Posterior vena cava (tissue), 2 donors: Measurements from ENCODE around the gene SVOP. TPM values are rescaled to one million over a fixed set of nuclear protein-coding genes. Genes with fewer than 3 reads are reported as not detected.
"Not testable (repeated sequence)": the region's sequence is repeated elsewhere in the genome, so short reads cannot be mapped to it uniquely, and the experiment has no call there.

ENCODE experiments used
- DNase-seq: peaks from one replicate; pipeline ENCODE4 v3.0.0-alpha.2; 2020; ENCODE audit warnings: low spot score
- intact Hi-C, 2 donors: fragments of 100-400 bp; cut with DNase I; formaldehyde crosslinking; loops; one replicate each; pipeline versions ENCODE4 v1.14.1 to v1.14.2; 2022 to 2023
- long read RNA-seq, 2 donors: library from polyadenylated mRNA; unstranded; transcript quantifications; one replicate each; pipeline ENCODE4 v2.0.0, GENCODE V29; 2020 to 2021
- total RNA-seq, 2 donors: library from RNA; stranded (reverse); fragmentation: NEBNext Ultra II Directional; extraction: Animal tissue kit (Norgen Biotek cat#: 25700); gene quantifications; one replicate each; pipeline ENCODE4 v1.2.1, GENCODE V29; 2021
- donor health status: DM: yes; HTN: yes; CAD: no.
- donor health status: DM: yes; HTN: yes; CAD: no.

SVOP gene, protein sequence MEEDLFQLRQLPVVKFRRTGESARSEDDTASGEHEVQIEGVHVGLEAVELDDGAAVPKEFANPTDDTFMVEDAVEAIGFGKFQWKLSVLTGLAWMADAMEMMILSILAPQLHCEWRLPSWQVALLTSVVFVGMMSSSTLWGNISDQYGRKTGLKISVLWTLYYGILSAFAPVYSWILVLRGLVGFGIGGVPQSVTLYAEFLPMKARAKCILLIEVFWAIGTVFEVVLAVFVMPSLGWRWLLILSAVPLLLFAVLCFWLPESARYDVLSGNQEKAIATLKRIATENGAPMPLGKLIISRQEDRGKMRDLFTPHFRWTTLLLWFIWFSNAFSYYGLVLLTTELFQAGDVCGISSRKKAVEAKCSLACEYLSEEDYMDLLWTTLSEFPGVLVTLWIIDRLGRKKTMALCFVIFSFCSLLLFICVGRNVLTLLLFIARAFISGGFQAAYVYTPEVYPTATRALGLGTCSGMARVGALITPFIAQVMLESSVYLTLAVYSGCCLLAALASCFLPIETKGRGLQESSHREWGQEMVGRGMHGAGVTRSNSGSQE
- total RNA-seq, result not detected
- long read RNA-seq, donor 1, result 0 reads
- long read RNA-seq, donor 2, result 0 reads

DNA sequence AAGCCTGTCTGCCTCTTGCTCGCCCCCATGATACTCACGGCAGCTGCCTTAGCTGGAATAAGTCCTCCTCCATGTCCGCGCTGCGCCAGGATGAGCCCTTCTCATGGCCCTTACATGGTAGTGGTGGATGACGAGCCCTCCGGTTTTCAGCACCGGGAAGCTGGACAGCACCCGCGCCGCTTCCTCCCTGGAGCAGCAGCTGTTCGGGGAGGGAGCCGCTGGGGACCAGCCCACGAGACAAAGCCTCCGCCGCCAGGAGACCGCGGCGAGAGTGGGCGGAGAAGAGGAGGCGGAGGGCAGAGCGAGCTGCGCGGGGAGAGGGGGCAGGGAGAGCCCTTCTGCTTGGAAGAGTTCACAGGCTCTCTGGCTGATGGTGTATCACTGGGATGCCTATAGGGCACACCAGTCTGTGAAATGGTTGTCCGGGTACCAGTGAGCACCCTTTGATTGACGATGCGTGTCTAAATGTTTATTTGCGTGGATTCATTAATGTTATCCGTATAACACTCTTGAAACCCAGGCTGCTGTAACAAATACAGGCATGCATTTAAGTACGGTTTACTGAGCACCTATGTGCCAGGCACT is at the start of gene SVOP:
Gene SVOP, minus strand, starts transcription at position 273 of the 585 bp plus-strand sequence. Its CDS starts 200 bp downstream, at position 73.
- peak; percentile 94 for DNase-seq
- intact Hi-C loops, result no loop called here

DNA sequence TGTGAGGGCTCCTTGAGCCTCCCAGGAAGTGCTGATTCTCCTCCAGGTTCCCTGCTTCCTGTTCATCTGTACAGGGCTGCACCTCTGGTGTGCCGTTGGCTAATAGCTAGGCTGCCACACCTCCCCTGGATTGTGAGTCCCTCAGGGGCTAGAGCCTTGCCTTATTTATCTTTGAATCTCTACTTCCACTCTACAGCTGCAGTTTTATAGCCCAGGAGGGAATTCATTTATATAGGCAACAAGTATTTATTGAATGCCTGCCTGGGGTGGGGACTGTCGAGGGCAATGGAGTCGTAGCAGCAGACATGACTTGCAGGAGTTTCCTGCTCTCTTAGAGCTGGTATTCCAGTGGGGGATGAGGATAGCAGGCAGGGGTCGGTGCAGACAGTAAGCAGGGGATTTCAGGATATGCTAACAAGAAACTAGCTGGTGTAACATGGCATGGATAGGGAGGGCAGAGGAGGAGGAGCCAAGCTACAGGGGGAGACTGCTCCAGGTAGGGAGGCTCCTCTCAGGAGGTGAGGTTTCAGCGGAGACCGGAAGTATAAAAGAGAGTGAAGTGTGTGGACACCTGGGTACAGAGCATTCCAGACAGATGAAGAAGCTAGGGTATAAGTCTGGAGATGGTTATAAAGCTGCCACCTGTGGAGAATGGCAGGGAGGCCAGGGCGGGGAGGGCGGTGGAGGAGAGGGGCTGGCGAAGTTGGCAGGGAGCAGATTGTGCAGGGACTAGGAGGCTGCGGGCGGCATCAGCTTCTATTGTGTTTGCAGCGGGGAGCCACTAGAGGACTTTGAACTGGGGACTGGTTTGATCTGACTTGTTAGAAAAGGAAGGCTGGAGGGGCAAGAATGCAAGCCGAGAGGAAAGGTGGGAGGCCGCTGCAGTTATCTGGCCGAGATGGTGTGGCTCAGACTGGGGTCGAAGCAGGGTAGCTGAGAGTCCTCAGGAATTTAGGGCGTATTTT is 48.7 kb upstream of the SVOP start:
- DNase-seq, result no peak
- intact Hi-C loops, result no loop called here

DNA sequence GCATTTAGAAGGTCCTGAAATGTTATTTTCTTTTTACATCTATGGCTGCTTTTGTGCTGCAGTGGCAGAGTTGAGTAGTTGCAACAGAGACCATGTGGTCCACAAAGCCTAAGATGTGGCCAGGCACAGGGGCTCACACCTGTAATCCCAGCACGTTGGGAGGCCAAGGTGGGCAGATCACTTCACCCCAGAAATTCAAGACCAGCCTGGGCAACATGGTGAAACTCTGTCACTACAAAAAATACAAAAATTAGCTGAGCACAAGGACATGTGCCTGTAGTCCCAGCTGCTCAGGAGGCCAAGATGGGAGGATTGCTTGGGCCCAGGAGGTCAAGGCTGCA is 45.0 kb upstream of the SVOP start:
- DNase-seq, result no peak
- intact Hi-C loops, result no loop called here

DNA sequence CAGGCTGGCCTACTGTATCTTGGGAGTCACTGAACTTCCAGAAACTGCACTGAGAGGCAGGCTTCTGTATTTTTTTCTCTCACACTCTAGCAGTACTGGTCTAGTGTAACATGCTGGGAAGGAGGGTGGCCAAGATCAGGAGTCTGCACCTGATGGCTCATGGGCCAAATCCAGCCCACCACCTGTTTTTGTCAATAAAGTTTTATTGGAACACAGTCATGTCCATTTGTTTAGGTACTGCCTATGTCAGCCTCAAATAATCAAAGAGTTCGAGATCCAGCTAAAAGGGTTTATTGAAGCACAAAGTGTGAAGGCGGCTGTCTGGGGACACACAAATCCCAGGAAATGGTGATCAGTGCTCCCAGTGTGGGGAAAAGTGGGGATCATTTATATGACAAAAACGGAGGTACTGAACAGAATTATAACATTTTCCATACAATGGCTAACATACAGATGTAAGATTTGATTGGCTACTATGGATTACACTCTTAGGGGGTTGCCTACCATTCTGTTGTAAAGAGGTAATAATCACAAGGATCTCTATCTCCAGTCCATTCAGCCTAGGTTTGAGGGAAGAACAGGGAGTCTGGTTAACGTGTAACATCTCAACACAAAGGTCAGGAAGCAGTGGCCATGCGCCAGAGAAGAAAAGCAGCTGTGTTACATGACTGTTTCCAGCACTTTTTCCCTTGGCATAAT is 44.4 kb upstream of the SVOP start:
- intact Hi-C loops, result no loop called here
- no peak for DNase-seq

DNA sequence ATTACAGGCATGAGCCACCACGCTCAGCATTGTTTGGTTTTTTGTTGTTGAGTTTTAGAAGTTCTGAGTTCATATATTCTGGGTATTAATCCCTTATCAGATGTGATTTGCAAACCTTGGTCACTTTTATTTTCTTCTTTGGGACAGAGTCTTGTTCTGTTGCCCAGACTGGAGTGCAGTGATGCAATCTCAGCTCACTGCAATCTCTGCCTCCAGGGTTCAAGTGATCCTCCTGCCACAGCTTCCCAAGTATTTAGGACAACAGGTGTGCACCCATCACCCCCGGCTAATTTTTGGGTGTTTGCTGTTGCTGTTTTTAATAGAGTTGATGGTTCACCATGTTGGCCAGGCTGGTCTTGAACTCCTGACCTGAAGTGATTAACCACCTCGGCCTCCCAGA is 43.3 kb upstream of the SVOP start:
- no peak for DNase-seq
- intact Hi-C loops, result no loop called here

DNA sequence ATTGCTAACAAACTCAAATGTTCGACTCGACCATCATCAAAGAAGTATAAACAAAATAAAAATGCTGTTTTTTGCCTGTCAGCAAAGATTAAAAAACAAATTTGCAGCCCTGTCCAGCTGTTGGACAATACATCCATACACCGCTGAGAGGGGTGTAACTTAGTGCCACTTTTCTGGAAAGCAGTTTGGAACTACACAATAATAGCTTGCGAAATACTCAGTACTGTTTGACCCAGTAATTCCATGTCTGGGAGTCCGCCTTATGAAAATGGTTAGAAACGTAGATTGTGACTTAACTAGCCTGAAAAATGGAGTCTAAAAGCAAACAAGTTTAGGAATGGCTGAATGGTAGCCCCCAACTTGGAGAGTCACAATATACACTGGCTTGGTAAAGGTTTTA is 37.9 kb upstream of the SVOP start:
- no peak for DNase-seq
- intact Hi-C loops, result no loop called here

DNA sequence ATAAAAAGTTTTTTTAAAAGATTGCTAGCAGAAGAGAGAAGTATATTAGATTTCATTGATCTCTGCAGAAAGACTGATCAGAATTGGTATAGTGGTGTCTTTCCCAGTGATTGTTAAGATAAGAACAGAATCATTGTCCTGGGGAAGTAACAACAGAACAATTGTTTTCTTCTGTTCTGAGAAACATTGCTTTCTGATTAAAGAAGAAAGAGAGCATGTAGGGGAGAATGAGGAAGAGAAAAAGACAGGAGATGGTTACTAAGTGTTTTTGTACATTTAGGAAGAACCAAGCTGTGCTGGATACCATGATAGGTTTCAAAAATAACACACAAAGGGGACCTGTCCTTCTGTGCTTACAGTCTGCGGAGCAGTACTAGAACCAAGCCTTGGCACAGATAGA is 36.5 kb upstream of the SVOP start:
- no peak for DNase-seq
- intact Hi-C loops, result no loop called here

DNA sequence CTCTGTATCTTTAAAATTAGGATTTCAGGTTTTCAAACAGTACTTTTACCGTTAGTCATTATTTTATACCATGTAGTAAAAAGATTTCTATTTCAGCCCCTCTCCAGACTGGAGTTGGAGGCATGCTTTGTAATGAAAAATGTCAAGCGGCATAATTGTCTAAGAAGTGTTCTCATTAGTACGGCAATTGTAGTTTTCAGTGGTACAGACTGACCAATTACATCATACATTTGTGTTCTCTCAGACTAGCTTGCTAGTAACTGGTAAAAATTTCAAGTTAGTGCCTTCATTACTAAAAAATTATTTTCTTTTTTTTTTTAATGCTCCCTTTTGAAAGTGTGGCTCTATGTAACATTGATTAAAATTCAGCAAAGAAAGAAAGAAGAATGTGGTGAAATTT is 36.0 kb upstream of the SVOP start:
- intact Hi-C loops, result no loop called here
- DNase-seq, result no peak

DNA sequence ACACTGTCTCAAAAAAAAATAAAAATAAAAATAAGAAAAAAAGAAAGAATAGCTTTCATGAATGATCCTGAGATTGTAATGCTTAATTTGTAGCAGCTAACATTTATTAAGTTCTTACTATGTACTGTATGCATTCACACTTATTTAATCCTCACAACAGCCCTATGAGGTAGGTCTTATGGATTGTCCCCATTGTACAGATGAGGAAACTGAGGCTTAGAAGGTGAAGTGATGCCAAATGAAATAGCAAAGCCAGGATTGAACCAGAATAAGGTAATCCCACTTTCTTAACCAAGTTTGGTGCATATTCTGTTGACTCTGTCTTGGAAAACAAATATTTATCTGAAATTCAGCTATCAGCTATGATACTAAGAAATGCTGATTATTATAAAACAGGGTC is 33.7 kb upstream of the SVOP start:
- no peak for DNase-seq
- intact Hi-C loops, result no loop called here

DNA sequence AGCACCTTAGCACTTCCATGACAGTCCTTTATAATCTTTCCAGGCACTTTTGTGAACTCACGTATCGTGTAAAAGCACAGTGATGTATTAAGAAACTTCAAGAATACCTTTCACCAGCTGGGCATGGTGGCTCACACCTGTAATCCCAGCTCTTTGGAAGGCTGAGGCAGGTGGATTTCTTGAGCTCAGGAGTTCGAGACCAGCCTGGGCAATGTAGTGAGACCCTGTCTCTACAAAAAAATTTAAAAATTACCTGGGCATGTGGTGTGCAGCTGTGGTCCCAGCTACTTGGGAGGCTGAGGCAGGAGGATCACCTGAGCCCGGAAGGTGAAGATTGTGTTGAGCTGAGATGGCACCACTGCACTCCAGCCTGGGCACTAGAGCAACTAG is 33.3 kb upstream of the SVOP start:
- DNase-seq, intact Hi-C loops: not testable (repeated sequence)

DNA sequence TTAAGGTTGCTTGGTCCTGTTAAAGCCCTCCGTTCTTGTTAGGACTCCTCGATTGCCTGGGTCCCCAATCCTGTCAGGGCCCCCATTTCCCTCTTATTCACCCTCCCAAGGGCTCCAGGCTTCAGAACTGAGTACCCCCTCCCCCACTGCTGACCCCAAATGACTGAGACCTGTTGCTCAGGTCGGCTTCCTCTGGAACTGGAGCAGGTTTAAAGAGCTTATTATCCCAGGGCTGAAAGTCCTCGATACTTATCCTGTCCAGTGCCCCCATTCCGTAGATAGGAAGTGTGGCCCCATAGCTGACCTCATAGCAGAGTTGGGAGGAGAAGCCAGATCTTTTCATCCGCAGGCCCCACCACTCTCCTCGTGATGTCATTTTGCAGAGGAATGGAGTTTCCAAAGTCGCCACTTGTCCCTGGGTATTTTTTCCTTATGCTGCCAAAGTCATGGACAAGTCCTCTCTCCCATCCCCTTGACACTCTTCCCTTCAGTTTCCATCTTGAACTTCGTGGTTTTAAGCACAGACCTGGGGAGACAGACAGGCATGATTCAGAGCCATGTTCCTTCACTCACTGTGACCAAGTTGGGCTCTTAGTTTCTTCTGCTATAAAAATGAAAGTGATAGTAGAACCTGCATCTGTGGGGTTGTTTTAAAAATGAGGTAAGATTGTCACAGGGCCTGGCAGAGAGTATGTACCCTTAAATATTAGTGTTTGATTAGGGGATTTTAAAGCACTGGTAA is 32.7 kb upstream of the SVOP start:
- DNase-seq, result no peak
- intact Hi-C loops, result no loop called here

DNA sequence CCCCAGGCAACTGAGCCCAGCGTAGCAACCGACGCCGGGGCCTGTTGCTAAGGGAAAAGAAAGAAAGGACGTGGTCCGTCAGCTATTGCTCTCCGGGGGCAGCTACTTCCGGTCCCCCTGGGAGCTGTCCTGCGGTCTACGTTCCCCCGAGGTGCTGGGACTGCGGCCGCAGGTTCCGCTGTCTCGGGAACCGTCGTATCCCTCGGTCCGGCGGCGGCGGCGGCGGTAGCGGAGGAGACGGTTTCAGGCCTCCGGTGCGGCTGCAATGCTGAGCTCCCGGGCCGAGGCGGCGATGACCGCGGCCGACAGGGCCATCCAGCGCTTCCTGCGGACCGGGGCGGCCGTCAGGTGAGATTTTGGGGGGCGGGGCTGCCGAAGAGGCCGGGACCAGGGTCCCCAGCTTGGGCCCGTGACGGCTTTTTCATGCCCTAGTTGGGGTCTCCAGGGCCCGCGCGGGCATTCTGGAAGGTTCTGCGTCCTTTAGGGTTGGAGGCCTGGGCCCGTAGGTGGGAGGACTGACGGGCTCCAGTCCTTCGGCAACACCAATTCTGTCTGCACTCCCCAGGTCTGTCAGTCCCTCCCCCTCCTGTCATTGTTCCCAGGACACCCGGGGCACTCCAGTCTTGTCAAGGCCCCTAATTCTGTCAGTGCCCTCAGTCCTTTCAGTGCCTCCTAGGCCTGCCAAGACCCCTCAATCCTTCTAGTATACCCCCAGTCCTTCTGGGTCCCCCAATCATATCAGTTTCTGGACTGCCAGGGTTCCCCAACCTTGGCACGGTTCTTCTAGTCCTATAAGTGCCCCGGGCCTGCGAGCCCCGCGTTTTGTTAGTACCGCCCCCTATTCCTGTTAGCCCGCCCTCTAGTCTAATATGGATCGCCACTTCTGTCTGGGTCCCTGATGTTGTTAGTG is 31.8 kb upstream of the SVOP start, which contains the start of gene USP30:
Gene USP30, plus strand, starts transcription at position 163 of the 910 bp plus-strand sequence. Its CDS starts 103 bp downstream, at position 266.
- peak; percentile 95 for DNase-seq
- intact Hi-C loops, result no loop called here

DNA sequence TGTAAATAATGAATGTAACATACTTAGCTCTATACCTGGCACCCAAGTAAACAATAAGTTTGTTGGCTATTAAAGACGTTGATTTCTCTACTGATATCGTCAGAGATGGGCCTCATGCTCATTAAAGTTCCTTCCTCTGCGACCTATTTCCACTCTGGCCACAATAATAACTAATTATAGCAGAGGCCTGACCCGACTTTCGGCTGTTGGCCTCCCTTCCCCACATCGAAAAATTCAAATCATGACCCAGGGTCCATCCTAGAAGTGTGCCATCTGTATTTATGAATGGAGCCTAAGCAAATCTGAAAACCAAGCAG is 31.2 kb upstream of the SVOP start:
- intact Hi-C loops, result no loop called here
- no peak for DNase-seq

DNA sequence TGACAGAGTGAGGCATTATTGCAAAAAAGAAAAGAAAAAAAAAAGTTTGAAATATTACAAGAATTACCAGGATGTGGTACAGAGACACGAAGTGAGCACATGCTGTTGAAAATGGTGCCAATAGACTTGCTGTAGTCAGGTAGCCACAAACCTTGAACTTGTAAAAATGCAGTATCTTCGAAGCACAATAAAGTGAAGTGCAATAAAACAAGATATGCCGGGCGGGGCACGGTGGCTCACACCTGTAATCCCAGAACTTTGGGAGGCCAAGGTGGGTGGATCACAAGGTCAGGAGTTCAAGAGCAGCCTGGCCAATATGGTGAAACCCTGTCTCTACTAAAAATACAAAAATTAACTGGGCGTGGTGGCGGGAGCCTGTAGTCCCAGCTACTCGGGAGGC is 28.9 kb upstream of the SVOP start:
- intact Hi-C loops, DNase-seq: not testable (repeated sequence)

DNA sequence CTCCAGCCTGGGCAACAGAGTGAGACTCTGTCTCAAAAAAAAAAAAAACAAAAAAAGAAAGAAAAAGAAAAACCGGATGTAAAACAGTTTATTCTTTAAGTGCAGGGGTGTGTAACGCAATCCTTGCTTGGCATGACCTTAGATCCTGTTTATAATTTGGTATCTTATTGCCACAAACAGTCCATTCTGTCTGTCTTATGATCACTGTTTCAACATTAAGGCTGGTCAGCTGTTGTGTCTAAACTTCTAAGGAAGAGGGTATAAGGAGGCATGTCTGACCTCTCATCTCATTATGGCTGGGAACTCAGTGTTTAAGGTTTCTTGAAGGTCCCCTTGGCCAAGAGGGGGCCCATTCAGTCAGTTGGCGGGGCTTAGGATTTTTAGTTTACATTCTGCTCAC is 27.8 kb upstream of the SVOP start:
- intact Hi-C loops, DNase-seq: not testable (repeated sequence)

DNA sequence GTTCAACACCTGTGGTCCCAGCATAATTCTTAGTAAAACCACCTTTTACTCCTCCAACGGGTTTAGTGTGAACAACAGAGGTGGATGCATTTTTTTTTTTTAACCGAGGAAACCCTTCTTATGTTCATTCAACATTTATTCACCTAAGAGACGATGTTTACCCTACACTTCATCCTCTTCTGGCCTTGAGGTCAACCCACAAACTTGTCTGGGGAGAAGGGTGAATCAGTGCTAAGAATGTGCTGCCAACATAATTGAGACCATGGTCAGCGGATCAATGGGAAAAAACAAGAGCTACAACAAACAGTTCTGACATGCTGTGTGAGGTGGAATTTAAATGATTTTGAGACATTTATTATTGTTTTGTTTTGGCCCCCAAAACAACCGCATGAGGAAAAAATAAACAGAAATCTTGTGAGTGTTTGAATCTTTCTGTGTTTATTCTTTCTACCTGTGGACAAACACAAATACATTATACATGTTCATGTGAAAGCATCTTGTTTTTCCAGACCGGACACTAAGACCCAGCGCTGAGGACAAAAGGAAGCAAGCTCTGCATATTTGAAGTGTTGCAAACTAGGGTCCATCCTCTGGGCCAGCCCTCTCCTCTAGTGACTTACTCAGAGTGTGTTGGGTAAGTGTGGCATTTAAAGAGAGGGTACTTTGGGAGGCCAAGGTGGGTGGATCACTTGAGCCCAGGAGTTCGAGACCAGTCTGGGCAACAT is 26.4 kb upstream of the SVOP start:
- no peak for DNase-seq

DNA sequence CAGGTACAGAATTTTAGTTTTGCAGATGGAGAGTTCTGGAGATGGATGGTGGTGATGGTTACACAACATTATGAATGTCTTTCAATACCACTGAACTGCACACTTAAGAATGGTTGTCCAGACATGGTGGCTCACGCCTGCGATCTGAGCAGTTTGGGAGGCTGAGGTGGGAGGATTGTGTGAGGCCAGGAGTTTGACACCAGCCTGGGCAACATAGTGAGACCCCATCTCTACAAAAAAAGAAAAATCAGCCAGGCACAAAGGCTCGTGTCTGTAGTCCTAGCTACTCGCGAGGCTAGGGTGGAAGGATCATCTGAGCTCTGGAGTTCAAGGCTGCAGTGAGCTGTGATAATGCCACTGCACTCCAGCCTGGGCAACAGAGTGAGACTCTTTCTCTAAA is 23.4 kb upstream of the SVOP start:
- intact Hi-C loops, result no loop called here
- no peak for DNase-seq

More for the DNA sequence above, 26.4 kb upstream of the SVOP start:
- intact Hi-C loops, result no loop called here
